Neural crest cell (in vitro differentiated cells): Measurements from ENCODE around the gene S100PBP. TPM values are rescaled to one million over a fixed set of nuclear protein-coding genes. Genes with fewer than 3 reads are reported as not detected.

ENCODE experiments used
- DNase-seq: peaks from one replicate; pipeline ENCODE4 v3.0.0; 2021; ENCODE audit warnings: low read depth, mixed read lengths, low spot score
- H3K27ac Mint-ChIP-seq: one replicate; pipeline ENCODE4 v1.8.0; 2021; ENCODE audit warnings: mild to moderate bottlenecking, mixed read lengths; ENCODE audit not compliant: unreplicated experiment
- H3K27me3 Mint-ChIP-seq: 2 replicates; pipeline ENCODE4 v1.8.0; 2021; ENCODE audit warnings: low read depth, mild to moderate bottlenecking, mixed read lengths
- H3K36me3 Mint-ChIP-seq: 2 replicates; pipeline ENCODE4 v1.8.0; 2021; ENCODE audit warnings: low read depth, mild to moderate bottlenecking, mixed read lengths
- H3K4me1 Mint-ChIP-seq: 2 replicates; pipeline ENCODE4 v1.8.0; 2021; ENCODE audit warnings: mixed read lengths
- H3K4me3 Mint-ChIP-seq: one replicate; pipeline ENCODE4 v1.8.0; 2021; ENCODE audit warnings: mild to moderate bottlenecking, mixed read lengths
- H3K9me3 Mint-ChIP-seq: 2 replicates; pipeline ENCODE4 v1.8.0; 2021; ENCODE audit warnings: mixed read lengths
- long read RNA-seq: library from polyadenylated mRNA; unstranded; transcript quantifications from one replicate; pipeline ENCODE4 v2.0.0, GENCODE V29; 2020
- total RNA-seq: library from RNA; stranded (reverse); gene quantifications from 2 replicates; pipeline ENCODE4 v1.2.1, GENCODE V29; 2021
- TF ChIP-seq, protein P1 (sequence below): fragments of 200-600 bp; sonication (generic); conservative IDR thresholded peaks from 2 replicates; pipeline ENCODE4 v1.5.0; 2021; ENCODE audit warnings: antibody characterized with exemption, mild to moderate bottlenecking

The S100PBP gene
- 55.0 and 55.7 TPM in 2 replicates for total RNA-seq
- long read RNA-seq, full-length matches to known transcripts, result 10 of 38 reads
- long read RNA-seq, partial matches to known transcripts, result 6 of 38 reads
- long read RNA-seq, other reads (novel, unspliced or antisense), result 22 of 38 reads

DNA sequence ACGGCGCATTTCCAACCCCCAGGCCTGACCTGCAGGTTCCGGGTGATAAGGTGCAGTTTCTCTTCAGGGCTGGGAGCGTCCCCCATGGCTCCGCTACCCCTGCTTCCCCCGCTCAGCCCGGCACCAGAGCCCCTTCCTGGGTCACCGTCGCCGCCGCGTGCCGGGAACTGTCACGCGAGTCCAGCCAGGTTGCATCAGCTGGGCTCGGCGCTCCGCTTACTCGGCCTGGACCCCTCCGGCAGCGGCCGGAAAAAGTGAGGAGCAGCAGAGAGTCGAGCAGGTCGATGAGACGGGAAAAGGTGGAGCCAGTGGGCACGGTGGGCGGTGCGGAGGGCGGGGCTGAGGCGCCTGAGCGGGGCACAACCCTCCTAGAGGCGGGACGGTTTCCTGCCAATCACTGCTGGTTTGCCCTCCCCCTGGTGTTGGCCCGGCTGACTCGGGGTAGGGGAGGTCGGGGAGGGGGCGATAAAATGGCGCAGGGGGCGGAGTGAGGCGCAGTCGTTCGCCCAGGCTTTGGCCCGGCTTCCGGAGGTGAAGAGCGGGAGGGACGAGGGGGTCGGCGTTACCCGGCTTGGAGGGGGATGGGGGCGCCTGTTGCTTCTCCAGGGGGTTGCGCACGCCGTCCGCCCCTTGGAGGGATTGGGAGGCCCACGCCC is at the start of gene S100PBP, which contains the start of gene YARS1:
Gene S100PBP (plus strand): TSS at position 495 of the 656 bp plus-strand sequence. CDS start 8,447 bp downstream, outside the sequence.
Gene YARS1 (minus strand): TSS at position 200 of the 656 bp plus-strand sequence. CDS start 114 bp downstream, at position 86.
- Mint-ChIP-seq H3K36me3 (peaks cover 9% of the 10 kb centered on the region), H3K27ac (peak within 1 kb of the TSS; percentile 99), H3K9me3 (no peaks in the 10 kb centered on the region), H3K4me3 (peak within 1 kb of the TSS; percentile 95), H3K27me3 (no peaks in the 10 kb centered on the region), H3K4me1 (peaks cover 41% of the 10 kb centered on the region)
- TF ChIP-seq, protein P1, sequence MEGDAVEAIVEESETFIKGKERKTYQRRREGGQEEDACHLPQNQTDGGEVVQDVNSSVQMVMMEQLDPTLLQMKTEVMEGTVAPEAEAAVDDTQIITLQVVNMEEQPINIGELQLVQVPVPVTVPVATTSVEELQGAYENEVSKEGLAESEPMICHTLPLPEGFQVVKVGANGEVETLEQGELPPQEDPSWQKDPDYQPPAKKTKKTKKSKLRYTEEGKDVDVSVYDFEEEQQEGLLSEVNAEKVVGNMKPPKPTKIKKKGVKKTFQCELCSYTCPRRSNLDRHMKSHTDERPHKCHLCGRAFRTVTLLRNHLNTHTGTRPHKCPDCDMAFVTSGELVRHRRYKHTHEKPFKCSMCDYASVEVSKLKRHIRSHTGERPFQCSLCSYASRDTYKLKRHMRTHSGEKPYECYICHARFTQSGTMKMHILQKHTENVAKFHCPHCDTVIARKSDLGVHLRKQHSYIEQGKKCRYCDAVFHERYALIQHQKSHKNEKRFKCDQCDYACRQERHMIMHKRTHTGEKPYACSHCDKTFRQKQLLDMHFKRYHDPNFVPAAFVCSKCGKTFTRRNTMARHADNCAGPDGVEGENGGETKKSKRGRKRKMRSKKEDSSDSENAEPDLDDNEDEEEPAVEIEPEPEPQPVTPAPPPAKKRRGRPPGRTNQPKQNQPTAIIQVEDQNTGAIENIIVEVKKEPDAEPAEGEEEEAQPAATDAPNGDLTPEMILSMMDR, result no peak
- DNase-seq, result peak; percentile 100

DNA sequence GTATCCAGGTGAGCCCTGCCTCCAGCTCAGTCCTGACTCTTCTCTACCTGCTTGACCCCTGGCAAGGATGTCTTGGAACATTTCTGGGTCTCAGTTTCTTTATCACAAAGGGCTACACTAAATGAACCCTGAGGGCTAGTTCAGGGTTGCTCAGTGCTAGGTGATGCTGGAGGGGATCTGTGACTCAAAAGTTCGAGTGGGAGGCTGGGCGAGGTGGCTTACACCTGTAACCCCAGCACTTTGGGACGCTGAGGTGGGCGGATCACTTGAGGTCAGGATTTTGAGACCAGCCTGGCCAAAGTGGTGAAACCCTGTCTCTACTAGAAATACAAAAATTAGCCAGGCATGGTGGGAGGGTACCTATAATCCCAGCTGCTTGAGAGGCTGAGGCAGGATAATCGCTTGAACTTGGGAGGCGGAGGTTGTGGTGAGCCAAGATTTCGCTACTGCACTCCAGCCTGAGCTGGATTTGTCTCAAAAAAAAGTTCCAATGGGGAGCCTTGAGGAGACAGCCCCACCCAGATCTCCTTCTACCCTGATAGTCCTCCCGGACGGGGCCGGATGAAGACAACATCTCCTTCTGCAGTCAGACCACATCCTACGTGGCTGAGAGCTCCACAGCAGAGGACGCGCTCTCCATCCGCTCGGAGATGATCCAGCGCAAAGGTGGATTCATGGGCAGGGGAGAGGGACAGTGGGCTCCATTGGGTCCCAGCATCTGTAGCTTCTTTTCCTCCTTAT is 49.2 kb upstream of the S100PBP start:
- Mint-ChIP-seq H3K4me1 (peaks cover 35% of the 10 kb centered on the region), H3K36me3 (no peaks in the 10 kb centered on the region), H3K4me3 (no peak overlapping the region), H3K27ac (no peak overlapping the region), H3K9me3 (no peaks in the 10 kb centered on the region), H3K27me3 (peaks cover 2% of the 10 kb centered on the region)
- no peak for DNase-seq
- TF ChIP-seq, protein P1, result no peak

DNA sequence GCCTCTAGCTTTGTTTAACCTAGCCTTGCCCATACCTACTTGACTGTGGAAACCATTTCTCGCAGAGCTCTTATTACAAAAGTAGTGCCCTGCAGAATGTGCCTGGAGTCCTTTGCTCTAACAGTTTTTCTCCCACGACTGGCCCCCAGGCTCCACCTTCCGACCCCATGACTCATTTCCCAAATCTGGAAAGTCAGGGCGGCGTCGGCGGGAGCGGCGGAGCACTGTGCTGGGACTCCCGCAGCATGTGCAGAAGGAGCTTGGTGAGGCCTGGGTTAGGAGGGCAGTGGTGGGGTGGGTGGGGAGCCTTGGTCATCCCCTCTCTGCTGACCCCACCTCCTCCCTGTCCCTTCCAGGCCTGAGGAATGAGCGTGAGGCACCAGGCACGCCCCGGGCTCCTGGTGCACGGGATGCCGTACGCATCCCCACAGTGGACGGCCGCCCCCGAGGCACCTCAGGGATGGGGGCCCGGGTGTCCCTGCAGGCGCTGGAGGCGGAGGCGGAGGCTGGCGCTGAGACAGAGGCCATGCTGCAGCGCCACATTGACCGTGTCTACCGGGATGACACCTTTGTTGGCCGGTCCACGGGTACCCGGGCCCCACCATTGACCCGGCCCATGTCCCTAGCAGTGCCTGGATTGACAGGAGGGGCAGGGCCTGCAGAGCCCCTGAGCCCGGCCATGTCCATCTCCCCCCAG is 47.8 kb upstream of the S100PBP start:
- H3K27ac Mint-ChIP-seq, result no peak overlapping the region
- TF ChIP-seq, protein P1, result no peak
- DNase-seq, result no peak
- no peaks in the 10 kb centered on the region for H3K36me3 Mint-ChIP-seq
- no peaks in the 10 kb centered on the region for H3K9me3 Mint-ChIP-seq
- H3K27me3 Mint-ChIP-seq, result peaks cover 2% of the 10 kb centered on the region
- H3K4me1 Mint-ChIP-seq, result peaks cover 35% of the 10 kb centered on the region
- no peak overlapping the region for H3K4me3 Mint-ChIP-seq

DNA sequence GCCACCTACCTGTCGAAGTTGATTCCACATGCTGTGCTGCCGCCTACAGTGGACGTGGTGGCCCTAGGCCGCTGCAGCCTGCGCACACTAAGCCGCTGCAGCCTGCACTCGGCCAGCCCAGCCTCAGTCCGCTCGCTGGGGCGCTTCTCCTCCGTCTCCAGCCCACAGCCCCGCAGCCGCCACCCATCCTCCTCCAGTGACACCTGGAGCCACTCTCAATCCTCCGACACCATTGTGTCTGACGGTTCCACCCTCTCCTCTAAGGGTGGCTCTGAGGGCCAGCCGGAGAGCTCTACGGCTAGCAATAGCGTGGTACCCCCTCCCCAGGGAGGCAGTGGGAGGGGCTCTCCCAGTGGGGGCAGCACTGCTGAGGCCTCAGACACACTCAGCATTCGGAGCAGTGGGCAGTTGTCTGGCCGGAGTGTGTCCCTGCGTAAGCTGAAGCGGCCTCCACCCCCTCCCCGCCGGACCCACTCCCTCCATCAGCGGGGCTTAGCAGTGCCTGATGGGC is 47.2 kb upstream of the S100PBP start:
- no peaks in the 10 kb centered on the region for H3K27me3 Mint-ChIP-seq
- no peak for DNase-seq
- H3K27ac Mint-ChIP-seq, result no peak overlapping the region
- TF ChIP-seq, protein P1, result no peak
- no peaks in the 10 kb centered on the region for H3K9me3 Mint-ChIP-seq
- no peak overlapping the region for H3K4me3 Mint-ChIP-seq
- H3K36me3 Mint-ChIP-seq, result no peaks in the 10 kb centered on the region
- H3K4me1 Mint-ChIP-seq, result peaks cover 31% of the 10 kb centered on the region
